ENCODE measurements around the gene TH. TPM values are rescaled to one million over a fixed set of nuclear protein-coding genes. Genes with fewer than 3 reads are reported as not detected.

TH gene
- total and polyA plus RNA-seq, 2 of the 8 experiments (the other 6 are each of a cell fraction or from before 2014, with no cell fraction given), result 0.09 TPM; not detected in 1

- no peak for TF ChIP-seq JUN (IDR thresholded peaks at IDR 0.05; ENCODE audit: low read depth, low read length)
Observed at GRCh38 chr11:2128511-2129307, 42.9 kb downstream of the TH start (continued).
